Measurements from ENCODE around the gene PTTG1. TPM values are rescaled to one million over a fixed set of nuclear protein-coding genes. Genes with fewer than 3 reads are reported as not detected.

PTTG1 gene
- total and polyA plus RNA-seq, 9 of the 15 experiments (the other 6 are each of a cell fraction or from before 2014, with no cell fraction given), result 193 to 1,088 (median 349) TPM

DNA sequence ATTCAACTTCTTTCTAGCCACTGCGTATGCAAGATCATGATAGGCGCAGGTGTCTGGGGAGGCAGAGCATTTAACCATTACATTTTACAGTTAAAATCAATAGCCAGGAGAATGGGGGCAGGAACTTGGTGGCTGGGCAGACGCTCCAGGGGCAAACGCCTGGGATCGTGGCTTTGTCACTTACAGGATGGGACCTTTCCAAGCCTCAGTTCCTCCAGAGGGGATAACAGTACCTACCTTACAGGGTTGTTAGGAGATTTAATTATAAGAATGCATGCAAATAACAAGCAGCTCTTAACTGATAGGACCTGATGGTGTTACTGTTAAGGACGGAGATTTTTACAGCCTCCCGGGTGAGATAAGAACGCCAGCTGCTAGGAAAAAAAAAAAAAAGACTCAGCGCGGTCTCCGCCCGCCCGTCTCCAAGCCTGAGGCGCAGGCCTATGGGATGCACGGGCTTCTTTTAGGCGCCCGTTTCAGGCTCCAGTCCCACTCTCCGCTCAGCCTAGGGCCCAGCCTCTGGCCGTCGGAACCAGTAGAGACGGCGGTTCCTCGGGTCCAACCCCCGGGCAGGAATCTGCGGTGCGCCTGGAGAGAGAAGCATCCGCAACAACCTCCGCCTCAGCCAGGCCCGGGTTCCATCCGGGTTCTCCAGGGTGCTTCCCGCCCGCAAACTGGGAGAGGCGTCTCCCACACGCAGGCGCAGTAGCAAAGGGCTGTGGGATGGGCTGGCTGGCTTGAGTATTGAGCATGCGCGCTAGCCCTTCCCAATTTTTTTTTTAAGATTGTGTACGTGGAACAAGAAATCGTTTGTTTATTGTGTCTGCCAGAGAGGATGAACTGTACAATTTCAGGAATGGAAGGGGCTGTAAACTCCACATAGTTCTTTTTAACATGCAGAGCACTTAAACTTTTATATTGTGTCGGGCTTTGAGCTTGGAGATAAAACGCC lies 22.0 kb upstream of the PTTG1 start, which contains the start of gene FAM200C:
Gene FAM200C (minus strand): TSS at position 653 of the 952 bp plus-strand sequence. CDS start 4,564 bp downstream, outside the sequence.
- peak within 1 kb of the TSS; percentile 80 for H3K27ac ChIP-seq (ENCODE audit: extremely low read depth, low read depth, low read length)
- peak within 1 kb of the TSS; percentile 64 for H3K4me3 ChIP-seq
- ChIA-PET POLR2A (interaction anchor here (0.6 to 1.6 kb wide), 6 partner anchors 19 to 223 kb away, joined by 3 to 5 read pairs (median 4); partner anchors contain the start of gene SLU7), CTCF (ENCODE audit: low intra/inter-chr PET ratio) (no interaction called here)
- peaks cover 33% of the 10 kb centered on the region for H3K36me3 ChIP-seq (ENCODE audit: control insufficient read depth, insufficient read depth, low read length)
- FAIRE-seq, result peak; percentile 91
- H3K9me1 ChIP-seq (ENCODE audit: control insufficient read depth, insufficient read depth, low read length), result no peaks in the 10 kb centered on the region
- DNase-seq (ENCODE audit: extremely low read depth in 1 of 4, low spot score in 3 of 4), result peak; percentile 93 to 99 (median 98)
- H4K20me1 ChIP-seq (replicated peaks; ENCODE audit: control insufficient read depth, insufficient read depth, low read length), result no peaks in the 10 kb centered on the region
- peak; percentile 96 for ATAC-seq
- peaks cover 11% of the 10 kb centered on the region for H3K79me2 ChIP-seq (ENCODE audit: control insufficient read depth, insufficient read depth, low read length)
- no peaks in the 10 kb centered on the region; a peak in 1 of 5 replicates for H3K4me1 ChIP-seq (replicated peaks in 1 of 2; ENCODE audit: control insufficient read depth in 2 of 2, insufficient read depth in 2 of 2, low read length in 2 of 2)
- peak within 1 kb of the TSS; percentile 90 to 93 for H3K9ac ChIP-seq (ENCODE audit: insufficient read depth in 1 of 2, low read depth in 2 of 2, low read length in 2 of 2)
- no peaks in the 10 kb centered on the region for H3K9me3 ChIP-seq (replicated peaks; ENCODE audit: control insufficient read depth, insufficient read depth, low read depth, low read length)
- BruUV-seq (replicated peaks), result TSS peak; percentile 65
- H3K4me2 ChIP-seq (ENCODE audit: insufficient read depth, low read length), result peak within 1 kb of the TSS; percentile 97
- H2AFZ ChIP-seq (ENCODE audit: low read depth, low read length), result peak within 1 kb of the TSS; percentile 89
- WGBS (ENCODE audit: insufficient coverage, low coverage, missing lambda C conversion rate), result 1% methylated on average over 24 of the region's 41 CpGs
- H3K27me3 ChIP-seq (ENCODE audit: control insufficient read depth in 2 of 2, insufficient read depth in 2 of 2, low read length in 2 of 2), result no peaks in the 10 kb centered on the region
- in situ Hi-C loops (cut with MboI) (no loop called here), intact Hi-C loops (cut with micrococcal nuclease) (no loop called here)
- TF ChIP-seq GTF2A2 (tag; IDR thresholded peaks at IDR 0.05), result no peak
- TF ChIP-seq LCOR (CRISPR knock-in tag; IDR thresholded peaks at IDR 0.05), result peak; percentile 57
- no peak for TF ChIP-seq ZNF324 (CRISPR knock-in tag; IDR thresholded peaks at IDR 0.05)
- TF ChIP-seq, protein P1, sequence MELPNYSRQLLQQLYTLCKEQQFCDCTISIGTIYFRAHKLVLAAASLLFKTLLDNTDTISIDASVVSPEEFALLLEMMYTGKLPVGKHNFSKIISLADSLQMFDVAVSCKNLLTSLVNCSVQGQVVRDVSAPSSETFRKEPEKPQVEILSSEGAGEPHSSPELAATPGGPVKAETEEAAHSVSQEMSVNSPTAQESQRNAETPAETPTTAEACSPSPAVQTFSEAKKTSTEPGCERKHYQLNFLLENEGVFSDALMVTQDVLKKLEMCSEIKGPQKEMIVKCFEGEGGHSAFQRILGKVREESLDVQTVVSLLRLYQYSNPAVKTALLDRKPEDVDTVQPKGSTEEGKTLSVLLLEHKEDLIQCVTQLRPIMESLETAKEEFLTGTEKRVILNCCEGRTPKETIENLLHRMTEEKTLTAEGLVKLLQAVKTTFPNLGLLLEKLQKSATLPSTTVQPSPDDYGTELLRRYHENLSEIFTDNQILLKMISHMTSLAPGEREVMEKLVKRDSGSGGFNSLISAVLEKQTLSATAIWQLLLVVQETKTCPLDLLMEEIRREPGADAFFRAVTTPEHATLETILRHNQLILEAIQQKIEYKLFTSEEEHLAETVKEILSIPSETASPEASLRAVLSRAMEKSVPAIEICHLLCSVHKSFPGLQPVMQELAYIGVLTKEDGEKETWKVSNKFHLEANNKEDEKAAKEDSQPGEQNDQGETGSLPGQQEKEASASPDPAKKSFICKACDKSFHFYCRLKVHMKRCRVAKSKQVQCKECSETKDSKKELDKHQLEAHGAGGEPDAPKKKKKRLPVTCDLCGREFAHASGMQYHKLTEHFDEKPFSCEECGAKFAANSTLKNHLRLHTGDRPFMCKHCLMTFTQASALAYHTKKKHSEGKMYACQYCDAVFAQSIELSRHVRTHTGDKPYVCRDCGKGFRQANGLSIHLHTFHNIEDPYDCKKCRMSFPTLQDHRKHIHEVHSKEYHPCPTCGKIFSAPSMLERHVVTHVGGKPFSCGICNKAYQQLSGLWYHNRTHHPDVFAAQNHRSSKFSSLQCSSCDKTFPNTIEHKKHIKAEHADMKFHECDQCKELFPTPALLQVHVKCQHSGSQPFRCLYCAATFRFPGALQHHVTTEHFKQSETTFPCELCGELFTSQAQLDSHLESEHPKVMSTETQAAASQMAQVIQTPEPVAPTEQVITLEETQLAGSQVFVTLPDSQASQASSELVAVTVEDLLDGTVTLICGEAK (IDR thresholded peaks at IDR 0.05), result 0 out of 2 replicates have a peak, but pooled peaks have one; percentile 11
- TF ChIP-seq, protein P1 (CRISPR knock-in tag; IDR thresholded peaks at IDR 0.05), result no peak
- TF ChIP-seq GABPB1 (CRISPR knock-in tag; IDR thresholded peaks at IDR 0.05), result peak; percentile 50; the same call in 1 of the 2 replicates
- TF ChIP-seq, protein P2, sequence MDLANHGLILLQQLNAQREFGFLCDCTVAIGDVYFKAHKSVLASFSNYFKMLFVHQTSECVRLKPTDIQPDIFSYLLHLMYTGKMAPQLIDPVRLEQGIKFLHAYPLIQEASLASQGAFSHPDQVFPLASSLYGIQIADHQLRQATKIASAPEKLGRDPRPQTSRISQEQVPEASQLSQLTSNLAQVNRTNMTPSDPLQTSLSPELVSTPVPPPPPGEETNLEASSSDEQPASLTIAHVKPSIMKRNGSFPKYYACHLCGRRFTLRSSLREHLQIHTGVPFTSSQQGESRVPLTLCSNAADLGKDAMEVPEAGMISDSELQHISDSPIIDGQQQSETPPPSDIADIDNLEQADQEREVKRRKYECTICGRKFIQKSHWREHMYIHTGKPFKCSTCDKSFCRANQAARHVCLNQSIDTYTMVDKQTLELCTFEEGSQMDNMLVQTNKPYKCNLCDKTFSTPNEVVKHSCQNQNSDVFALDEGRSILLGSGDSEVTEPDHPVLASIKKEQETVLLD (IDR thresholded peaks at IDR 0.05), result peak; percentile 84
- TF ChIP-seq KDM4B (IDR thresholded peaks at IDR 0.05; ENCODE audit: borderline replicate concordance in 2 of 2, low read depth in 1 of 2), result no peak
- no peak for TF ChIP-seq SAP30 (IDR thresholded peaks at IDR 0.05; ENCODE audit: borderline replicate concordance, insufficient read depth, low read depth, low read length, poor library complexity, severe bottlenecking)
- no peak for TF ChIP-seq ZNF830 (CRISPR knock-in tag; IDR thresholded peaks at IDR 0.05)

Measured in K562 (cell line).